RWPE2 (cell line): ENCODE results near the gene NPR2.

ENCODE experiments used
- ATAC-seq: fragments of 200-7000 bp; cut with Tn5 transposase; 3 replicates; pipeline ENCODE4 v1.9.1; 2021; ENCODE audit warnings: low read depth
- DNase-seq: peaks from one replicate; pipeline ENCODE4 v3.0.0-alpha.2; 2020; ENCODE audit warnings: low spot score
- H3K27ac ChIP-seq: fragments of 450-650 bp; 2 replicates; pipeline ENCODE4 v1.5.1; 2017; ENCODE audit warnings: mild to moderate bottlenecking; ENCODE audit not compliant: poor library complexity, severe bottlenecking
- H3K27me3 ChIP-seq: fragments of 250-450 bp; sonication (Bioruptor Pico); 2 replicates; pipeline ENCODE4 v1.5.1; 2021; ENCODE audit warnings: mild to moderate bottlenecking, moderate library complexity; ENCODE audit not compliant: insufficient read depth, poor library complexity, severe bottlenecking
- H3K36me3 ChIP-seq: fragments of 250-450 bp; sonication (Bioruptor Pico); 2 replicates; pipeline ENCODE4 v1.5.1; 2020; ENCODE audit warnings: low read depth, mild to moderate bottlenecking, moderate library complexity
- H3K4me1 ChIP-seq: fragments of 250-450 bp; sonication (Bioruptor Pico); 2 replicates; pipeline ENCODE4 v1.5.1; 2021; ENCODE audit warnings: mild to moderate bottlenecking, moderate library complexity; ENCODE audit not compliant: insufficient read depth, poor library complexity, severe bottlenecking
- H3K4me3 ChIP-seq: fragments of 250-450 bp; sonication (Bioruptor Pico); 2 replicates; pipeline ENCODE4 v1.5.1; 2021; ENCODE audit warnings: mild to moderate bottlenecking, moderate library complexity; ENCODE audit not compliant: severe bottlenecking
- H3K9me3 ChIP-seq: fragments of 250-450 bp; sonication (Bioruptor Pico); 2 replicates; pipeline ENCODE4 v1.5.1; 2021; ENCODE audit warnings: mild to moderate bottlenecking, moderate library complexity; ENCODE audit not compliant: severe bottlenecking
- CTCF ChIP-seq: fragments of 450-650 bp; IDR thresholded peaks from one replicate; pipeline ENCODE4 v1.5.1; 2017; ENCODE audit warnings: mild to moderate bottlenecking, moderate library complexity; ENCODE audit not compliant: poor library complexity, severe bottlenecking

Gene NPR2

GRCh38 chr9:35757226-35757891 lies 34.0 kb upstream of the NPR2 start:
- peaks cover 17% of the 10 kb centered on the region for H3K4me1 ChIP-seq
- no peak for TF ChIP-seq CTCF
- no peak for DNase-seq

DNA sequence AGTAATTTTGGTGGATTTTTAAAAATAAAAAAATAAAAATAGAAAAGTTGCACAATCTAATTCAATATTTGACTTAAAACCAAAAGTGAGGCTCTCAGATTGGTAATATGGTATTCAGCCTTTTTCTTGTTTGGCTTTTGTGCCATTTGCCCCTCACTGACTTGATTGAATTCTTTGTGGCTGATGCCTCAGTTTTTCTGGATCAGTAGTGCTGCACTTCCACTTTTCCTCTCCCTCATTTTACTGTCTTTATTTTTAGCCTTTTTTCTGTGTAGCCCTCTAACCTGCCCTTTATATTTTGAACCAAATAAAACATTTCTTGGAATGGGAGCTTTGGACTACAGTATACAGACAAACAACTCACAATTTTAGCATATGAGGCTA lies 33.5 kb upstream of the NPR2 start:
- Histone ChIP-seq H3K27ac (peak overlapping the region; percentile 76), H3K9me3 (no peaks in the 10 kb centered on the region), H3K27me3 (no peaks in the 10 kb centered on the region), H3K36me3 (peaks cover 7% of the 10 kb centered on the region), H3K4me3 (peak overlapping the region; percentile 52), H3K4me1 (peaks cover 17% of the 10 kb centered on the region)
- ATAC-seq (no peak), DNase-seq (no peak)
- no peak for TF ChIP-seq CTCF

More at GRCh38 chr9:35757226-35757891, 34.0 kb upstream of the NPR2 start:
- peak overlapping the region; percentile 52 for H3K4me3 ChIP-seq
- peak; percentile 78 for ATAC-seq
- H3K27me3 ChIP-seq, result no peaks in the 10 kb centered on the region
- peaks cover 12% of the 10 kb centered on the region for H3K36me3 ChIP-seq
- H3K27ac ChIP-seq, result peak overlapping the region; percentile 76
- no peaks in the 10 kb centered on the region for H3K9me3 ChIP-seq

- Histone ChIP-seq H3K4me3 (no peak overlapping the region), H3K36me3 (peaks cover 2% of the 10 kb centered on the region; the same call in 1 of the 2 replicates), H3K27me3 (no peaks in the 10 kb centered on the region), H3K9me3 (no peaks in the 10 kb centered on the region), H3K27ac (peak overlapping the region; percentile 76), H3K4me1 (peaks cover 17% of the 10 kb centered on the region)
- DNase-seq (no peak), ATAC-seq (no peak)
- TF ChIP-seq CTCF, result no peak
Measured at GRCh38 chr9:35758475-35759050, 32.8 kb upstream of the NPR2 start.

DNA sequence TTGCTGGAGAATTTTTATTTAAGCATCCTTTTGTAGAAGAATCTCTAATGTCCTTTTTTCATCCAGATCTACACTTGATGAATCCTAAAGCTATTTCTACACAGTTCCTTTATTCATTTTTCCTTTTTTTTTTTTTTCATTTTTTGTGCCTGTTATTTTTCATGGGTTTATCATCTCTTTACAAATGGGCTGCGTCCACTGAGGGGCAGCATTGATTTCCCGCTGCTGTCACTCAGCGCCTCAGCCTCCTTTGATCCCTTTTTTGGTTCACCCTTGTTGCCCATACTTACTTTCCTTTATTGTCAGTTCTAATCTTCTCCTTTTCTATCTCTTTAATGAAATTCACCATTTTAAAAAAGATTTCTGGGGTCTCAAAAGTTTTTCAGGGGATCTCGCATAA lies 31.6 kb upstream of the NPR2 start:
- Histone ChIP-seq H3K27me3 (no peaks in the 10 kb centered on the region), H3K4me3 (no peak overlapping the region), H3K36me3 (no peaks in the 10 kb centered on the region), H3K27ac (no peak overlapping the region), H3K9me3 (no peaks in the 10 kb centered on the region), H3K4me1 (peaks cover 17% of the 10 kb centered on the region)
- TF ChIP-seq CTCF, result no peak
- ATAC-seq (no peak), DNase-seq (no peak)

DNA sequence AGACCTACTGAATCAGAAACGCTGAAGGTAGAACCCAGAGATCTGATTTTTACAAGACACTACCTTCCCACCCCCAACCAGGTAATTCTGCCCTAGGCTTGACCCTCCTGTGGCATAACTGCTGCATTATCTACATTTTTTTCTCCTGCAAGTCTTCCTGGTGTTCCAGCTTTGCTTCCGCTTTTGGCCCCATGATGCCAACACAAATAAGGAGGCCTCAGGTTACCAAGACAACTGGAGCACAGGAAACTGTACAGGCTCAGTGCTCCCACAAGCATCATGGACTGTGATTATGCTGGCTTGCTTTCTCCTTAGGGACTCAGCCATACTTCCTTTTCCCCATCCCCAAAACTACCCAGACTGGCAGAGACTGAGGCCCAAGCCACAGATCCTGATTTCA lies 30.7 kb upstream of the NPR2 start:
- DNase-seq (no peak), ATAC-seq (peak; percentile 23; the same call in 2 of the 3 replicates)
- Histone ChIP-seq H3K36me3 (no peaks in the 10 kb centered on the region), H3K27me3 (no peaks in the 10 kb centered on the region), H3K27ac (no peak overlapping the region), H3K9me3 (no peaks in the 10 kb centered on the region), H3K4me1 (peaks cover 17% of the 10 kb centered on the region), H3K4me3 (no peak overlapping the region)
- no peak for TF ChIP-seq CTCF
